Activated T-helper 1 cell treated with Interleukin-2 at 50 U/mL for 16 hours (primary cell): ENCODE data around the gene METRNL.
"Not testable (repeated sequence)": the region's sequence is repeated elsewhere in the genome, so short reads cannot be mapped to it uniquely, and the experiment has no call there.

Experiments
- DNase-seq: peaks from one replicate; pipeline ENCODE4 v3.0.0-alpha.2; 2020; ENCODE audit warnings: low read depth

METRNL gene

GRCh38 chr17:83106913-83107655 is 27.7 kb downstream of the METRNL start:
- DNase-seq: no peak

GRCh38 chr17:83107656-83108048 is 28.2 kb downstream of the METRNL start:
- DNase-seq: no peak

- DNase-seq: no peak
Measured at GRCh38 chr17:83108709-83109108, 29.3 kb downstream of the METRNL start.

- no peak for DNase-seq
Measured at GRCh38 chr17:83109386-83109785, 30.0 kb downstream of the METRNL start.

- no peak for DNase-seq
Measured at GRCh38 chr17:83109793-83110645, 30.6 kb downstream of the METRNL start.

GRCh38 chr17:83110735-83111134 is 31.3 kb downstream of the METRNL start:
- DNase-seq: no peak

GRCh38 chr17:83111516-83112282 is 32.3 kb downstream of the METRNL start:
- DNase-seq: no peak

- DNase-seq: no peak
Measured at GRCh38 chr17:83113381-83113780, 34.0 kb downstream of the METRNL start.

- DNase-seq: no peak
Measured at GRCh38 chr17:83113792-83114191, 34.4 kb downstream of the METRNL start.

GRCh38 chr17:83114706-83115105 is 35.3 kb downstream of the METRNL start:
- no peak for DNase-seq

- no peak for DNase-seq
Measured at GRCh38 chr17:83115202-83115651, 35.8 kb downstream of the METRNL start.

- no peak for DNase-seq
Measured at GRCh38 chr17:83115832-83116231, 36.4 kb downstream of the METRNL start.

GRCh38 chr17:83116311-83116771 is 36.9 kb downstream of the METRNL start:
- no peak for DNase-seq

- no peak for DNase-seq
Measured at GRCh38 chr17:83116783-83117555, 37.6 kb downstream of the METRNL start.

- DNase-seq: no peak
Measured at GRCh38 chr17:83117583-83117982, 38.2 kb downstream of the METRNL start.

GRCh38 chr17:83118071-83118841 is 38.8 kb downstream of the METRNL start:
- no peak for DNase-seq

- DNase-seq: no peak
Measured at GRCh38 chr17:83119987-83120864, 40.8 kb downstream of the METRNL start.

GRCh38 chr17:83121473-83121872 is 42.1 kb downstream of the METRNL start:
- not testable (repeated sequence) for DNase-seq

GRCh38 chr17:83121921-83122820 is 42.8 kb downstream of the METRNL start:
- no peak for DNase-seq
